Measurements from ENCODE around the gene ARHGAP19.

GRCh38 chr10:97332591-97333350 lies 40.3 kb upstream of the ARHGAP19 start:
- peak; percentile 45 to 64 for TF ChIP-seq CTCF (conservative IDR thresholded peaks at IDR 0.05 in 1 of 2, IDR thresholded peaks at IDR 0.05 in 1 of 2; ENCODE audit: low read depth in 1 of 2, low read length in 2 of 2)
- no peak for TF ChIP-seq EZH2 (IDR thresholded peaks at IDR 0.05; ENCODE audit: low read length, missing control alignments)
